Uterus (tissue), 4 donors: ENCODE results near the gene IRF7. TPM values are rescaled to one million over a fixed set of nuclear protein-coding genes. Genes with fewer than 3 reads are reported as not detected.

Experiments
- DNase-seq, 2 donors: peaks; one replicate each; pipeline ENCODE4 v3.0.0-alpha.2; 2019 to 2020
- H3K27ac ChIP-seq, 2 donors: fragments of 200-600 bp; sonication (generic); 1 replicate in 1 of 2; 2 replicates in 1 of 2; pipeline ENCODE4 v1.5.1; 2016 to 2018
- H3K27me3 ChIP-seq, 2 donors: fragments of 200-600 bp; sonication (generic); one replicate each; pipeline ENCODE4 v1.5.1; 2018 to 2019; ENCODE audit warnings: control low read depth in 1 of 2
- H3K36me3 ChIP-seq, 2 donors: fragments of 200-600 bp; sonication (generic); one replicate each; pipeline ENCODE4 v1.5.1; 2019; ENCODE audit warnings: control low read depth in 1 of 2
- H3K4me1 ChIP-seq, 2 donors: fragments of 200-600 bp; sonication (generic); one replicate each; pipeline ENCODE4 v1.5.1; 2018 to 2019; ENCODE audit warnings: control low read depth in 1 of 2
- H3K4me3 ChIP-seq, 2 donors: fragments of 200-600 bp; sonication (generic); 1 replicate in 1 of 2; 2 replicates in 1 of 2; pipeline ENCODE4 v1.5.1; 2018 to 2019; ENCODE audit warnings: mild to moderate bottlenecking in 1 of 2
- H3K9me3 ChIP-seq, 2 donors: fragments of 200-600 bp; sonication (generic); one replicate each; pipeline ENCODE4 v1.5.1; 2019; ENCODE audit warnings: control low read depth in 1 of 2
- POLR2A ChIP-seq, 2 donors: fragments of 450-650 bp; IDR thresholded peaks; one replicate each; pipeline ENCODE4 v1.6.1; 2016; ENCODE audit warnings: antibody characterized with exemption in 2 of 2, mild to moderate bottlenecking in 1 of 2, moderate library complexity in 1 of 2
- intact Hi-C: fragments of 100-400 bp; cut with DNase I; formaldehyde crosslinking; loops from one replicate; pipeline ENCODE4 v1.15.1; 2023; ENCODE audit warnings: low total_unique reads
- microRNA counts, 2 donors: library from miRNA; unstranded; fragments of <30 nt; microRNA quantifications; one replicate each; lab custom pipeline; 2016 to 2017
- microRNA-seq: library from miRNA; unstranded; fragments of <30 nt; microRNA quantifications from one replicate; pipeline ENCODE4, GENCODE V29; 2016; ENCODE audit warnings: borderline microRNAs expressed, borderline replicate concordance
- small RNA-seq: library from RNA; depleted of rRNA; stranded (forward); fragments of <200 nt; gene quantifications from one replicate; pipeline ENCODE3, GENCODE V24; 2016
- total RNA-seq, 4 donors: library from RNA; depleted of rRNA in 3 of 4; stranded (reverse); fragments of >200 nt in 3 of 4; gene quantifications; one replicate each; pipeline versions ENCODE4 v1.1.0 to v1.2.4, GENCODE V29; 2014 to 2023
- TF ChIP-seq, protein P1 (sequence below), 4 experiments: fragments of 200-600 bp in 2 of 4; fragments of 450-650 bp in 2 of 4; sonication (generic) in 2 of 4; IDR thresholded peaks; one replicate each; pipeline ENCODE4 v1.5.1; 2016 to 2019; ENCODE audit warnings: antibody characterized with exemption in 4 of 4, mild to moderate bottlenecking in 2 of 4, moderate library complexity in 1 of 4
- donor health status: DM: yes; HTN: yes; CAD: no.

Gene IRF7
- total RNA-seq, 4 donors from 2014 or later: 9.1 to 33.6 (median 13.1) TPM

DNA sequence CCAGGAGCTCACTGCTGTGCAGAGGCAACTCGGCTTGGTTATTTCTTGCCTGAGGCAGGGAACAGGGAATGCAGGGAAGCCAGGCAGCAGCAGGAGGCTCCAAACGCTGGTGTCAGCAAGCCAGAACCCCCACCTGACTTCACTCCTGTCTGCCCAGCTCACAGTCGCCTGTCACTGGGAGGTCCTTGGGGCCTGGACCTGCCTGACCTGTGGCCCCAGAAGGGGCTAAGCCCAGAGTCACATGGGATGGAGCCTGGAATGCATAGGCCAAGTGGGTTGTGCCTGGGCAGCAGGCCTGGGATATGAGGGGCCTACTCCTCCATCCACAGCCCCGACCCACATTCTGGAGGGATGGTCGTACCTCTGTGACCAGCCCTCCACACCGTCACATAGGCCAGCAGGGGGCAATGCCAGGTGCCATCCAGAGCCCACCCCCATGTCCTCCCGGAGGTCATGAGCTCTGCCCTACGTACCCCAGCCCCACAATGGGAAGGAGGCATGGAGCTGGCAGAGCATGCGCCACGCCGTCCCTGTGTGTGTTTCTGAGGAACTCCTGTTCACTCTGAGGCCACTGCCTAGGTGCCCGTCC is 49.7 kb downstream of the IRF7 start:
- intact Hi-C loops: no loop called here
- Histone ChIP-seq H3K27ac (no peak overlapping the region), H3K9me3 (no peaks in the 10 kb centered on the region), H3K4me3 (no peak overlapping the region), H3K4me1 (peaks cover 0 to 7% of the 10 kb centered on the region in 2 donors), H3K27me3 (no peaks in the 10 kb centered on the region), H3K36me3 (no peaks in the 10 kb centered on the region)
- no peak for DNase-seq
- TF ChIP-seq POLR2A (IDR thresholded peaks at IDR 0.05): no peak
- TF ChIP-seq, protein P1, sequence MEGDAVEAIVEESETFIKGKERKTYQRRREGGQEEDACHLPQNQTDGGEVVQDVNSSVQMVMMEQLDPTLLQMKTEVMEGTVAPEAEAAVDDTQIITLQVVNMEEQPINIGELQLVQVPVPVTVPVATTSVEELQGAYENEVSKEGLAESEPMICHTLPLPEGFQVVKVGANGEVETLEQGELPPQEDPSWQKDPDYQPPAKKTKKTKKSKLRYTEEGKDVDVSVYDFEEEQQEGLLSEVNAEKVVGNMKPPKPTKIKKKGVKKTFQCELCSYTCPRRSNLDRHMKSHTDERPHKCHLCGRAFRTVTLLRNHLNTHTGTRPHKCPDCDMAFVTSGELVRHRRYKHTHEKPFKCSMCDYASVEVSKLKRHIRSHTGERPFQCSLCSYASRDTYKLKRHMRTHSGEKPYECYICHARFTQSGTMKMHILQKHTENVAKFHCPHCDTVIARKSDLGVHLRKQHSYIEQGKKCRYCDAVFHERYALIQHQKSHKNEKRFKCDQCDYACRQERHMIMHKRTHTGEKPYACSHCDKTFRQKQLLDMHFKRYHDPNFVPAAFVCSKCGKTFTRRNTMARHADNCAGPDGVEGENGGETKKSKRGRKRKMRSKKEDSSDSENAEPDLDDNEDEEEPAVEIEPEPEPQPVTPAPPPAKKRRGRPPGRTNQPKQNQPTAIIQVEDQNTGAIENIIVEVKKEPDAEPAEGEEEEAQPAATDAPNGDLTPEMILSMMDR (IDR thresholded peaks at IDR 0.05): no peak

- Histone ChIP-seq H3K27me3 (no peaks in the 10 kb centered on the region), H3K4me1 (peaks cover 0 to 8% of the 10 kb centered on the region in 2 donors), H3K4me3 (no peak overlapping the region), H3K27ac (no peak overlapping the region), H3K36me3 (no peaks in the 10 kb centered on the region), H3K9me3 (no peaks in the 10 kb centered on the region)
- intact Hi-C loops: no loop called here
- no peak for TF ChIP-seq POLR2A (IDR thresholded peaks at IDR 0.05)
- TF ChIP-seq, protein P1 (IDR thresholded peaks at IDR 0.05): no peak
- no peak for DNase-seq
These were observed 51.8 kb downstream of the IRF7 start for GRCh38 chr11:563812-564578.

DNA sequence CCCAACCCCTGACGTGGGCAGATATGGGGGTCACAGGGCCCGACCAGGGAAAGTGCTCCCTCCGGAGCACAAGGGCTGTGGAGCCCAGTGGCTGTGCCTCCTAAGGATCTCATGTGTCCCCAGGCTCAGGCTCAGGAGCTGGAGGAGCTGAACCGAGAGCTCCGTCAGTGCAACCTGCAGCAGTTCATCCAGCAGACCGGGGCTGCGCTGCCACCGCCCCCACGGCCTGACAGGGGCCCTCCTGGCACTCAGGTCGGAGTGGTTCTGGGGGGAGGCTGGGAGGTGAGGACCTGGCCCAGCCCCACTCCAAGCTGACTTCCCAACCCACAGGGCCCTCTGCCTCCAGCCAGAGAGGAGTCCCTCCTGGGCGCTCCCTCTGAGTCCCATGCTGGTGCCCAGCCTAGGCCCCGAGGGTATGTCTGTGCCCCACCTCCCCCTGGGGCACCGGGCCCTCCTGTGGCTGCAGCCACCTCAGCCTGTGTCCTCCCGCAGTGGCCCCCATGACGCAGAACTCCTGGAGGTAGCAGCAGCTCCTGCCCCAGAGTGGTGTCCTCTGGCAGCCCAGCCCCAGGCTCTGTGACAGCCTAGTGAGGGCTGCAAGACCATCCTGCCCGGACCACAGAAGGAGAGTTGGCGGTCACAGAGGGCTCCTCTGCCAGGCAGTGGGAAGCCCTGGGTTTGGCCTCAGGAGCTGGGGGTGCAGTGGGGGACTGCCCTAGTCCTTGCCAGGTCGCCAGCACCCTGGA is 52.5 kb downstream of the IRF7 start:
- Histone ChIP-seq H3K9me3 (no peaks in the 10 kb centered on the region), H3K27ac (no peak overlapping the region), H3K36me3 (no peaks in the 10 kb centered on the region), H3K4me3 (no peak overlapping the region), H3K4me1 (peaks cover 0 to 6% of the 10 kb centered on the region in 2 donors), H3K27me3 (no peaks in the 10 kb centered on the region)
- intact Hi-C loops: no loop called here
- TF ChIP-seq, protein P1 (IDR thresholded peaks at IDR 0.05): no peak
- TF ChIP-seq POLR2A (IDR thresholded peaks at IDR 0.05): no peak
- no peak for DNase-seq

MicroRNAs encoded within 50 kb of the gene (microRNA counts, 767-probe panel; counts per million panel counts)
- microRNA hsa-miR-210 (lab: Ali Mortazavi, UCI): 0 counts per million in 2 donors

Small RNA genes within 50 kb of the gene (microRNA-seq; reads per million reads assigned to microRNA genes)
- 37.7 reads per million, percentile 41 among the genes with 10 or more reads in this experiment for gene MIR210

Small RNA genes within 50 kb of the gene (small RNA-seq; reads per million reads assigned to genes)
- gene MIR210: 0.85 reads per million, percentile 38 among the genes with 10 or more reads in this experiment

Other genes with a start within 250 kb of the IRF7 start
- 10 to 100 TPM in 2 of 4 donors, 1 to 10 TPM in 2; 1.8 to 39.7 (median 19.9) TPM for gene B4GALNT4, start 246.5 kb downstream of the IRF7 start, total RNA-seq
- gene PKP3, start 221.7 kb downstream of the IRF7 start, total RNA-seq: 1 to 10 TPM in 2 of 4 donors, under 1 TPM in 1, not detected in 1; 0.46 to 5.1 (median 1.5) TPM
- gene SIGIRR, start 201.0 kb downstream of the IRF7 start, total RNA-seq: 10 to 100 TPM; 13.3 to 61.5 (median 38.4) TPM
- gene ANO9, start 173.9 kb downstream of the IRF7 start, total RNA-seq: 1 to 10 TPM in 2 of 4 donors, under 1 TPM in 2; 0.59 to 8.2 (median 1.1) TPM
- 10 to 100 TPM; 20.7 to 43.7 (median 22.8) TPM for gene PTDSS2, start 165.7 kb downstream of the IRF7 start, total RNA-seq
- gene RNH1, start 108.7 kb downstream of the IRF7 start, total RNA-seq: 100 to 1,000 TPM; 111 to 175 (median 142) TPM
- gene HRAS, start 80.4 kb downstream of the IRF7 start, total RNA-seq: 10 to 100 TPM in 3 of 4 donors, 1 to 10 TPM in 1; 5.4 to 37.6 (median 23.8) TPM
- gene LRRC56, start 78.4 kb downstream of the IRF7 start, total RNA-seq: 1 to 10 TPM in 2 of 4 donors, not detected in 2; 1.7 to 1.9 TPM
- 1 to 10 TPM in 1 of 4 donors, under 1 TPM in 2, not detected in 1; 0.14 to 2.2 (median 0.51) TPM for gene LMNTD2, start 55.2 kb downstream of the IRF7 start, total RNA-seq
- 10 to 100 TPM in 2 of 4 donors, 1 to 10 TPM in 1, under 1 TPM in 1; 0.59 to 13.1 (median 8.0) TPM for gene RASSF7, start 55.0 kb downstream of the IRF7 start, total RNA-seq
- gene PHRF1, start 39.5 kb downstream of the IRF7 start, total RNA-seq: 10 to 100 TPM in 3 of 4 donors, 1 to 10 TPM in 1; 5.0 to 45.8 (median 24.1) TPM
- under 1 TPM in 3 of 4 donors, not detected in 1; 0.26 to 0.55 (median 0.29) TPM for gene CDHR5, start 9.0 kb upstream of the IRF7 start, total RNA-seq
- gene SCT, start 11.2 kb upstream of the IRF7 start, total RNA-seq: not detected
- gene DRD4, start 21.3 kb upstream of the IRF7 start, total RNA-seq: 1 to 10 TPM in 1 of 4 donors, not detected in 3; 4.5 TPM
- 10 to 100 TPM in 2 of 4 donors, 1 to 10 TPM in 2; 7.9 to 45.6 (median 20.4) TPM for gene DEAF1, start 79.3 kb upstream of the IRF7 start, total RNA-seq
- gene TMEM80, start 79.9 kb upstream of the IRF7 start, total RNA-seq: 10 to 100 TPM in 2 of 4 donors, 1 to 10 TPM in 2; 2.6 to 35.3 (median 8.1) TPM
- 10 to 100 TPM; 12.2 to 52.8 (median 32.3) TPM for gene EPS8L2, start 90.3 kb upstream of the IRF7 start, total RNA-seq
- gene TALDO1, start 131.5 kb upstream of the IRF7 start, total RNA-seq: 100 to 1,000 TPM in 1 of 4 donors, 10 to 100 TPM in 3; 60.3 to 146 (median 66.9) TPM
- gene GATD1, start 161.5 kb upstream of the IRF7 start, total RNA-seq: 10 to 100 TPM; 11.8 to 81.1 (median 29.3) TPM
- under 1 TPM in 1 of 4 donors, not detected in 3; 0.41 TPM for gene CEND1, start 174.1 kb upstream of the IRF7 start, total RNA-seq
- gene SLC25A22, start 182.3 kb upstream of the IRF7 start, total RNA-seq: 10 to 100 TPM in 1 of 4 donors, 1 to 10 TPM in 2, under 1 TPM in 1; 0.29 to 20.8 (median 5.4) TPM
- 10 to 100 TPM in 2 of 4 donors, 1 to 10 TPM in 2; 1.3 to 20.2 (median 10.1) TPM for gene PIDD1, start 189.3 kb upstream of the IRF7 start, total RNA-seq
- gene RPLP2, start 194.0 kb upstream of the IRF7 start, total RNA-seq: 1,000 to 10,000 TPM in 1 of 4 donors, 100 to 1,000 TPM in 3; 100 to 1,968 (median 496) TPM
- 10 to 100 TPM; 16.9 to 96.2 (median 37.1) TPM for gene PNPLA2, start 203.0 kb upstream of the IRF7 start, total RNA-seq
- gene CRACR2B, start 212.0 kb upstream of the IRF7 start, total RNA-seq: 10 to 100 TPM in 1 of 4 donors, 1 to 10 TPM in 2, under 1 TPM in 1; 0.77 to 15.5 (median 2.5) TPM
- gene CD151, start 217.0 kb upstream of the IRF7 start, total RNA-seq: 100 to 1,000 TPM in 3 of 4 donors, 10 to 100 TPM in 1; 76.8 to 382 (median 259) TPM
- 10 to 100 TPM; 10.5 to 81.5 (median 42.8) TPM for gene POLR2L, start 226.6 kb upstream of the IRF7 start, total RNA-seq
- gene TSPAN4, start 226.9 kb upstream of the IRF7 start, total RNA-seq: 100 to 1,000 TPM in 2 of 4 donors, 10 to 100 TPM in 2; 68.4 to 119 (median 105) TPM